Fibroblast of peridontal ligament (primary cell): ENCODE results near the gene STAT5B.
"Not testable (repeated sequence)": the region's sequence is repeated elsewhere in the genome, so short reads cannot be mapped to it uniquely, and the experiment has no call there.

ENCODE experiments used
- DNase-seq: peaks from one replicate; pipeline ENCODE4 v3.0.0-alpha.2; 2010; ENCODE audit errors: extremely low read depth

Gene STAT5B

DNA sequence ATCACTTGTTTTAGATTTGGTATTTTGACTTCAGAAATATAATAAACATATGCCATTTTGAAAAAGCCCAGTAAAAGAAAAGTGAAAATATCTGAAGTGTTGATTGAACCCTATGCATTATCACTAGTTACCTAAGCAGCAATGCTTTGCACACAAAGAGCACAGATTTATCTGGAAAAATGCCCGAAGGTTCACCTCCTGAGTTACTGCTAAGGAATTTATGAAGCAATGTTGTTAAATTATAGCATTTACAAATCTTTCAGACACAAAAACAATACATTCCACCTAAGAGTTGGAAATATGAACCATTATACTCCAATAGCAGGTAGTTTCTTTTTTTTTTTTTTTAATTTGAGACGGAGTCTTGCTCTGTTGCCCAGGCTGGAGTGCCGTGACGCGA is 43.0 kb downstream of the STAT5B start:
- DNase-seq, result no peak

DNA sequence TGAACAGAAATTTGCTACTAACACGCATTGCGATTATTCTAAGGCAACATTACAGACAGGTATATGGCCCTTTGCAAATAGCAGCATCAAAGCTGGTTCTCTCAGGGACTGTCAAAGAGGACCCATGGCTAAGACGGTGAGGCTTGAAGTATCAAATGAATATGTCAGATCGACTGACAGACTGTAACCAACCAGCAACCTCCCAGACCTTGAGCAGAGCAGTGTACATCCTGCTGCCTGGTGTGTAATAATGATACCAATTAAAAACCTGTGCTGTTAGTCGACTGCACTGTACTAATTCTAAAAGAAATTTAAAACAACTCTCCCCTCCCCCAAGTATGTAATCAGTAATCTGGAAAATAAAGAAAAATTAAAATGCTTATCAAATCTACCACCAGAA is 46.0 kb downstream of the STAT5B start:
- no peak for DNase-seq

DNA sequence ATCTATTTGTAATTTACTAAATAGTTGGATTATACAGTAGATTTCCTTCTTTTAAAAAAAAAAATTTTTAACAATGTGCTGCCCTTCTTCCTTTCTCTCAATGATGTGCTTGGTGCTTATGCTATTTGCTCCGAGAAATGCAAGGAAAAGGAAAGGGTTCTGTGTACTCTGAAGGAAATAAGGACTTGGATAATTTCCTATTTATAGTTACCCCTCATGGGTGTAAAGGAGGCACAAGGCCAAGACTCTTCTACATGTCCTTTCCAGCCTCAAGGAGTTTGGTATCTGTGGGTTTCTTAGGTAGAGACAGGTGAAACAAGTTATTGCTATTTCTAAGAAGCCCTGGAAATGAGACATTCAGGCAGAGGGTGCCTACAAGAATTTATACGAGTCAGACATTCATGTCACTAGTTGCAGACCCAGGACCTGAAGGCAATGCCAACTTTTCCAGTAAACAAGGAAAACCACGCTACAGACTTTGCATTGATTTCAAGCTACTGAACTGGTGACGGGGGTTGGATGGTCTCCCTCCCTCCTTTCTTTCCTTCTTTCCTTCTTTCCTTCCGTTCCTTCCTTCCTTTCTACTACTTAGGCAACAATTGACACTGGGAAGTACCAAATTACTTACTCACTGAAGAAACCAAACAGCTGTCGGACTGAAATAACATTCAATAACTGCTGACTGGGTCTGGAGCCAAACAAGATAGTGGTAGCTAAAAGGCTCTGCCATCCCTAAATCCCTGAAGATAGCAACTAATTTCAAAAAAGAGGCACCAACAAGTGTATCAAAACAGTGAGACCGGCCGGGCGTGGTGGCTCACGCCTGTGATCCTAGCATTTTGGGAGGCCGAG is 48.1 kb downstream of the STAT5B start:
- DNase-seq, result peak; percentile 41

DNA sequence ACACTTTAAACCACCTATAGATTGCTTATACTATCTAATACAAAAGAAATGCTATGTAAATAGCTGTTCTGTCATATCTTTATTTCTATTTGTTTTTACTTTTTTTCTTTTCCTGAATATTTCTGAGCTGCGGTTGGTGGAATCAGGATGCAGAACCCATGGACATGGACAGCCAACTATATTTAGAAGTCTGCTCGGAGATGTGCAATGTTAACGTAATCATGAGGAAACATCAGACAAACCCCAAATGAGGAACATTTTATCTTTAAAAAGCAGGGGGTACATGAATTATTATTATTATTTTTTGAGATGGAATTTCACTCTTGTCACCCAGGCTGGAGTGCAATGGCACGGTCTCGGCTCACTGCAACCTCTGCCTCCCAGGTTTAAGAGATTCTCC is 50.5 kb downstream of the STAT5B start:
- DNase-seq, result no peak

DNA sequence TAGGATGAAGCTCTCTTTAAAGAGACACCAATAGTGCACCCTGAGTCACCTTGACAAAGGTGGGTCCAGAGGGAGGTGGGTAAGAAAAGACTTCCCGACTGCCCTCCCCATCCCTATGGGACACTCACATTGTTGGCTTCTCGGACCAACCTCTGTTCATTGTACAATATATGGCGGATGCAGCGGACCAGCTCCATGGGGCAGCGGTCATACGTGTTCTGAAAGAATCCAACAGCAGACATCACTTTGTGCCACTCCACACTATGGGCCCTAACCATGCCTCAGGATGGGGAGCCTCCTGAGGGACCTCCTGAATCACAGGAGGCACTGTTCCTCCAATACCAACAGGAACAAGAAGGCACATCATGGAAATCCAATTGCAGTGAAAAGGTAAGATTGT is 51.5 kb downstream of the STAT5B start:
- no peak for DNase-seq

DNA sequence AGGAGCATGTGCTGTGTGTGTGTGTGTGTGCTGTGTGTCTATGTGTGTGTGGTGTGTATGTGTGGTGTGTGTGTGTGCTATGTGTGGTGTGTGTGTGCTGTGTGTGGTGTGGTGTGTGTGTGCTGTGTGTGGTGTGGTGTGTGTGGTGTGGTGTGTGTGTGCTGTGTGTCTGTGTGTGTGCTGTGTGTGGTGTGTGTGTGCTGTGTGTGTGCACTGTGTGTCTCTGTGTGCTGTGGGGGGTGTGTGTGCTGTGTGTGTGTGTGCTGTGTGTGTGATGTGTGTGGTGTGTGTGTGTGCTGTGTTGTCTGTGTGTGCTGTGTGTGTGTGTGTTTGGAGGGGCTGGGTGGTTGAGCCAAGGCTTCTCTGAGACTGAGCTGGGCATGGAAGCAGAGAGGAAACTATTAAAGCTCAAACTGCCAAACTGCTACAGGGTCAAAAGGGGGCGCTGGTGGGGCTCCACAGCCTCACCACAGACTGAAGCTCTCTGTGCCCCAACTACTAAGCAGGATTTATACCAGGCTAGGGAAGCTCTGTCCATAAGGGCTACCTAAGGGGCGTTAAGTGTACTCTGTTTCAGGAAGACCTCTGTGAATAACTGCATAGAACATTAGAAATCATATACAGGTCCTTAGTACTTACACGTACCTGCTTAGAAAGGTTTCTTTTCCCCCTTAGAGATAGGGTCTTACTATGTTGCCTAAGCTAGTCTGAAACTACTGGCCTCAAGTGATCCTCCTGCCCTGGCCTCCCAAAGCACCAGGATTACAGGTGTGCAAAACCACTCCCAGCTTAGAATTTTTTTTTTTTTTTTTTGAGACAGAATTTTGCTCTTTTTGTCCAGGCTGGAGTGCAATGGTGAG is 54.1 kb downstream of the STAT5B start:
- DNase-seq, result peak; percentile 65

DNA sequence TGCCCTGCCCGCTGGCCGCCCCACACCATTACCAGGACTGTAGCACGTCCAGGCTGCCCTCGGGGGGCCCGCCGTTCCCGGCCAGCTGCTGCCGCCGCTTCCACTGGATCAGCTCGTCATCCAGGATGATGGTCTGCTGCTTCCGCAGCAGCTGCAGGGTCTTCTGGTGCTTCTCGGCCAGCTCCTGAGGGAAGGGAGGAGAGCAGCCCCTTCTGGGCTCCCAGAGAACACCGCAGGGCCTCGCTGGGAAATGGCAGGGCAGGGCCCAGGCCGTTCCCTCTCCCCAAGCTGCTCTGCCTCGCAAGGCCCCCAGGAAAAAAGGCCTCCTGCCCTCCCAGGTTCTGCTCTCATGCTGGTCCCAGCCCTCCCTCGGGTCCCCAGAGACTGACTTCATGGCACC is 56.9 kb downstream of the STAT5B start:
- not testable (repeated sequence) for DNase-seq

DNA sequence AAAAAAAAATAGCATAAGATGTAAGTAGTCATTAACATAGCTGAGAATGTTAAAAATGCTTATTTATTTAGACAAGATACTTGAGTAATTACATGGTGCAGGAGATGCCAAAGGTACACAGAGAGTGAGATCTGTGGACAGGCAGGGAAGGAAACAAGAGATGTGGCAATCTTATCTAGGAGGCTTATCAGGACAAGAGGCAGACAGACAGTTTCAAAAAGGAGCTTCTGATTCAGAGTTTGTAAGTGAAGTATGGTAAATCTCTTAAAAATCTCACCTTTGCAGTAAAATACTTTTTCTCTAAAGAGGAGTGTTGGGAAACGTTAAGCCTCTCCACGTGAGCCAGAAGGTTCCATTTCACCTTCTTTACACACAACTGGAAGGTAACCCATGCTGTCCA is 62.0 kb downstream of the STAT5B start:
- DNase-seq, result no peak

DNA sequence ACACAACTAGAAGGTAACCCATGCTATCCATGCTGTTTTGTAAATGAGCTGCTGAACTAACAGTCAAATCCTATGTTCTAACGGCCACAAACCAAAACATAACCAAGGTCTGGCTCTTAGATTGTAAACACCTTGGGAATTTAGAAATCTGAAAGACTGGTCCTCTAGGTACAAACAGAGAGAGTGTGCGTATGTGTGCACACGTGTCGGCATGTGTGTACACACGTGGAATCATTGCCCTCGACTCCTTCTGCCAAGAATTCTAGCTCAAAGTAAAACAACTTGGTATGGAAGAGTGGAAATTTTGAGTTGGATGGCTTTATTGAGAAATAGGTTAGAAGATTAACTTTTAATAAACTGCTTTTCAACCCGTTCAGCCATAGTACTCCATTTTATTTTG is 63.8 kb downstream of the STAT5B start:
- peak; percentile 53 for DNase-seq

DNA sequence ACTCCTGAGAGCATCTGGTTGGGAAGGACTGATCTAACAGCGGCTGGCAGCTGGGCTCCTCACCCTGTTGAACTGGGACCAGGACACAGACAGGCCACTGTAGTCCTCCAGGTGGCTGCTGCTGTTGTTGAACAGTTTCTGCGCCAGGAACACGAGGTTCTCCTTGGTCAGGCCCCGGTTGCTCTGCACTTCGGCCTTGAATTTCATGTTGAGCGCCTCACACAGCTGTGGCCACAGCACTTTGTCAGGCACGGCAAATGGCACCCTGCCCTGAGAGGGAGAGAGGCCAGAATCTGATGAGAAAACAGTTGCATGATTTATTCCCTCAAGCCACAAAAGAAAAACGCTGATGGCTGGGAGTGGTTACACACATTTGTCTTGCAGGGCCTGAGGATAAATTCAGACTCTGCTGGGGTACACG is 64.3 kb downstream of the STAT5B start:
- DNase-seq, result peak; percentile 85

DNA sequence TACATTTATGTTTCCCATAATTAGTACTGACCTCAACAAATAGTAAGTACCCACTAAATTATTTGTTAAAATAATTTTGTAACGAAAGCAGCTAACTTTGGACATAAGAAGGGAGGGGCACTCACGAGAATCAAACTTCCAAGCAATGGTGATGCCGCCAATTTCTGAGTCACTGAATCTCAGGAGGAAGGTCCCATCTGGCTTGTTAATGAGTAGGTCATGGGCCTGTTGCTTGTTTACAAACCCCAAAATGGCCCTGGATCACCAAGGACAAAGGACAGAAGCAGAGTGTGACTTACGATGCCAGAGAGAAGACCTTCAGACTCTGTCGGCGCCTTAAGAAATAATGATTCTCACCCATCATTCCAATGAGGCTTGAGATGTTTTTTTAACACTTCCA is 66.1 kb downstream of the STAT5B start:
- no peak for DNase-seq

DNA sequence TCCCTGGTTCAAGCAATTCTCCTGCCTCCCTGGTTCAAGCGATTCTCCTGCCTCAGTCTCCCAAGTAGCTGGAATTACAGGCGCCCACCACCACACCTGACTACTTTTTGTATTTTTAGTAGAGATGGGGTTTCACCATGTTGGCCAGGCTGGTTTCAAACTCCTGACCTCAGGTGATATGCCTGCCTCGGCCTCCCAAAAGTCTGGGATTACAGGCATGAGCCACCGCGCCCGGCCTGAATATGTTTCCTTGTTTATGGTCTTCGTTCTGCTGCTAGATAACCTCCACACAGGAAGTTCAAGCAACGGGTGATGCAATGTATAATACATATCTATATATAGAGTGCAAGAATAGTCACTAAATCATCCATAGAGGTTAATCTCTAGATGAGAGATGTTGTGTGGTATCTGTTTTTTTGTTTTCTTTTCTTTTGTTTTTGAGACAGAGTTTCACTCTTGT is 70.0 kb downstream of the STAT5B start:
- not testable (repeated sequence) for DNase-seq

DNA sequence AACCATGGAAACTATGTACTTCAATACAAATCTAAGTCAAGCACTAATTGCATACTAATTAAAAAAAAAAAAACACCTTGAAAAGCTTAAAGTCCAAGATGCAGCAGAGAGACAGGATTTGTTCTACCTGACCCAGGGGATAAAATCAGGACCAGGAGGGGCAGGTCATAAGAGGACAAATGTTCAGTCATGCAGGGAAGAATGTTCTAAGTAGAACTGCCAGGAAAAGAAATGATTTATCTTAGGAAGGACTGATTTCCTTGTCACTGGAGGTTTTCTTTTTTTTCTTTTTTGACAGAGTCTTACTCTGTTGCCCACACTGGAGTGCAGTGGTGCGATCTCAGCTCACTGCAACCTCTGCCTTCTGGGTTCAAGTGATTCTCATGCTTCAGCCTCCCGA is 72.8 kb downstream of the STAT5B start:
- no peak for DNase-seq

DNA sequence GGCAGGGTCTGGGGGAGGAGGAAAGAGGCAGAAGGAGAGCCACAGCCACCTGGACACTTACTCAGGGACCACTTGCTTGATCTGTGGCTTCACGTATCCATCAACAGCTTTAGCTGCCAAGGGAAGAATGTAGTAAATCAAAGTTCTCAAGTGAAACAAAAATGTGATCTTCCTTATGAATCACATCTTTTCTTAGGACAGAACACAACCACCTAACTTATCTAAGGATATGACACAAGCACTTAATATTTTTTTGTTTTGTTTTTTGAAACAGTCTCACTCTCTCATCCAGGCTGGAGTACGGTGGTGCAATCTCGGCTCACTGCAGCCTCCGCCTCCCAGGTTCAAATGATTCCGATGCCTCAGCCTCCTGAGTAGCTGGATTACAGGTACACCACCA is 73.5 kb downstream of the STAT5B start:
- DNase-seq, result no peak

DNA sequence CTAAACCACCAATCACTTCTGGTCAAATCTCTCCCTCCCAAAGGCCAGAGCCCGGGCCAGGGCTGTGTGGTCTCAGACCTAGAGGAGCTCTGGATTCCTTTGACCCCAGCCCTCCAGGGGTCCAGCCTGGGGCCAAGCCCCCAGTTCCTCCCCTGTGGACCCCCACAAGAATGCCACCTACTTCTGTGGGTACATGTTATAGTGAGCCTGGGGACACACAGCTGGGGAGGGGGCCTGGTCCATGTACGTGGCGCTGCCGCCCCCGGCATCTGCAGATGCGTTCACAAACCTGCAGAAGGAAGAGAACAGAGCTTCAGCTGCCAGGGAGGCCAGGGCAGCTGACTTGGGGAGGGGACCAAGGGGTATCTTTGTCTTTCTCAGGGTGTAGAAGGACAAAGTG is 74.0 kb downstream of the STAT5B start:
- no peak for DNase-seq

DNA sequence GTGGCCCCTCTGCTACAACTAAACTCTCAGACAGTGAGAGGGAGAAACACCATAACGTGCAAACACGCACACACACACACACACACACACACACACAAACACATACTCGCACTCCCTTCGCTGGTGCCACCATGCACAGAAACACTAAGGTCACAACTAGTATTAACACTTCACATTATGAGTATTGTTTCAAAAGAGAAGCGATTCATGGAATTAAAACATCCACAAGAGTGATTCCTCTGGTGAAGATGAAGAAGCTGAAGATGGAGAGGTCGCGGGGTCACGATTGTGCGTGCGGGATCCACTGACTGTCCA is 74.8 kb downstream of the STAT5B start:
- no peak for DNase-seq

DNA sequence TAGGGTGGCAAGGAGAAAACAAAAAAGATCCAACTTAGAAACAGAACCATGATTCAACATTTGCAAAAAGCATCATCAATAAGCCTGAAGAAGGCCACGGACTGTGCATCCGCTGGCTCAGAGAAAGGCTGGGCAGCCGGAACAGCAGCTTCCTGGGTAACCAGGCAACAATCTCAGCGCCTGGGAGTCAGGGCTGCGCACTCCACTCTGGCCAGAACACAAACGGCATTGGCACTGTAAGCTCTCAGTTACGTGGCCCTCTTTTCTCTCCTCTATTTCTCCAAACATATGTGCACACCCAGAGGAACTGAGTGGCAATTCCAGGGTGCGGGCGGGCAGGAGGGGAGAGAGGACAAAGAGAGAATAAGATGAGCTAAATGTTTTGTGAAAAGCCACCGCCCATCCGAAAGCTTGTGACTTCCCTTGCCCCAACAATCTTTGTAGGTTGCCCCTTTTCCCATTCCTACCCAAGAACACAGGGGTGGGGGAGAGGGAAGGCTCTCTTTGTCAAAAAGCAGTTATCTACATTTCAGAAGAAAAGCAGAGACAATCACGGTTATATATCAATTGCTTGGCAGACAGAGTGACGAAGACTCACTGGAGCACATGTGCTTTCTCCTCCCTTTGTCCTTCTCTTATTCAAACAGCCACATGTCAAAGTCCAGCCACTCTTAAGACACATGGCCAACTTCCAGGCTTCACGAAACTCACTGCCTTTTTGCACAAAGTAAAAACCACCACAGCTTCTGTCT is 75.3 kb downstream of the STAT5B start:
- DNase-seq, result no peak

DNA sequence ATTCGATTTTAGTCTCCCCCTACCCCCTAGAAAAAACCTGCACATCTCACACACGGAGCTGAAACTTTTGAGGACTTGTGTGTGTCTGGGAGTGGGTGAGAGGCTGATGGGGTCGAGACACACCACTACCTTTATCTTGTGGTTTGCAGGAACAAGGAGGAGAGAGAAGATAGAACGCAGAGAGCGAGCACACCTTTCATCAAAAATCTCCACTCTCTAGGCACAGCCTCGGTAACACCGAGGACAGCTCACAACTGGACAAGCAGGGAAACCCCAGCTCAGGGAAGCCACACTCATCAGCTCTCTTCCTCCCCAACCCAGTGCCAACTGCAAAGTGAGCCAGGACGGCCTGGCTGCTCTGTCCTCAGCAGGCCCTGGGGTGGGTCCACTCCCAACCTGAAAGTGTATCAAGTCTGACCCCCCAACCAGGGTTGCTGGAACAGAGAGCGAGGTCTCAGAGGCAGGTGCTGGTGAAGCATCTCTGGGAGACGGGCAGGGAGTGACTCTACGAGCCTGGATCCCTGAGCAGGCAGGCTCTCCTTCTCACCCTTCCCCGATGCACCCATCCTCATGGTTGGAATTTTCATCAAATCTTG is 76.7 kb downstream of the STAT5B start:
- no peak for DNase-seq

DNA sequence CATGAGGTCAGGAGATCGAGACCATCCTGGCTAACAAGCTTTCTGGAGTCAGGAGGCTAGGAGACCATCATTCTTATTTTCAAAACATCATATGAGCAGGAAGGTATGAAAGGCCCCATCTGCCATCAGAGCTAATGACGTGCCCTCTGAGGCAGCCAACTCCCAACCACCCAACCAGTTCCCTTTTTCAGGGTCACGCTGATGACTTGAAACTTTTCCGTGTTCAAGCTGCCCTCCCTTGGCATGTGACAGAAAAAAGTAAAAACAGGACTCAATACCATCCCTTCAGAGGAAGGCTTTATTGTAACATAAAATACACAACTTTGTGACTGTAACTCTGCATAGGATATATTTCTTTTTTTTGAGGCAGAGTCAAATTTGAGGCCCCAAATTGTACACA is 77.3 kb downstream of the STAT5B start:
- no peak for DNase-seq

DNA sequence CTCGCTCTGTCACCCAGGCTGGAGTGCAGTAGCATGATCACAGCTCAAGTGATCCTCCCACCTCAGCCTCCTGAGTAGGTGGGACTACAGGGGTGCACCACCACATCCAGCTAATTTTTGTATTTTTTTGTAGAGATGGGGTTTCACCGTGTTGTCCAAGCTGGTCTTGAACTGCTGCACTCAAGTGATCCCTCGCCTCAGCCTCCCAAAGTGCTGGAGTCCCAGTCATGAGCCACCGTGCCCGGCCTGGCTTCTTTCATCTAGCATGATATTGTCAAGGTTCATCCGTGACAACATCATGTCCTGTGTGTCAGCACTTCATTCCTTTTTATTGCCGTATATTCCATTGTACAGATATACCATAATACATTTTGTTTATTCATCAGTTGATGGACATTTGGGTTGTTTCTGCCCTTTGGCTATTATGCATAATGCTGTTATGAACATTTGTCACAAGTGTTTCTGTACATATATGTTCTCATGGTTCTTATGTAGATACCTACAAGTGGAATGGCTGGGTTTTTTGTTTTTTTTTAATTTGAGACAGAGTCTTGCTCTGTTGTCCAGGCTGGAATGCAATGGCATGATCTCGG is 78.5 kb downstream of the STAT5B start:
- DNase-seq, result no peak
